Ovary (tissue), 9 donors: ENCODE measurements around the gene ADSS2. TPM values are rescaled to one million over a fixed set of nuclear protein-coding genes. Genes with fewer than 3 reads are reported as not detected.

Experiments
- DNase-seq, 5 donors: peaks; one replicate each; pipeline ENCODE4 v3.0.0-alpha.2; 2019 to 2020
- H3K27ac ChIP-seq, 2 donors: fragments of 200-600 bp; one replicate each; pipeline versions ENCODE4 v1.5.1 to v1.8.0; 2019 to 2022
- H3K27me3 ChIP-seq: fragments of 200-600 bp; one replicate; pipeline ENCODE4 v1.8.0; 2022
- H3K36me3 ChIP-seq: fragments of 200-600 bp; sonication (generic); one replicate; pipeline ENCODE4 v1.5.1; 2019
- H3K4me1 ChIP-seq: one replicate; pipeline ENCODE4 v1.8.1; 2013; ENCODE audit warnings: mild to moderate bottlenecking, moderate library complexity; ENCODE audit not compliant: insufficient read depth
- H3K4me3 ChIP-seq: fragments of 200-600 bp; sonication (generic); one replicate; pipeline ENCODE4 v1.5.1; 2017
- H3K9me3 ChIP-seq, 2 donors: fragments of 200-600 bp in 1 of 2; sonication (generic) in 1 of 2; one replicate each; pipeline versions ENCODE4 v1.5.1 to v1.8.1; 2013 to 2019; ENCODE audit warnings: mild to moderate bottlenecking in 1 of 2, moderate library complexity in 1 of 2
- EP300 ChIP-seq: sonication (generic); formaldehyde crosslinking; IDR thresholded peaks from one replicate; pipeline ENCODE4 v1.6.1; 2017; ENCODE audit warnings: antibody characterized with exemption
- POLR2A ChIP-seq: fragments of 450-650 bp; IDR thresholded peaks from one replicate; pipeline ENCODE4 v1.6.1; 2017; ENCODE audit warnings: antibody characterized with exemption, mild to moderate bottlenecking, moderate library complexity
- WGBS, 3 donors: extraction: QIAGEN DNeasy Blood & Tissue Kit in 1 of 3; methylation state at CpG; one replicate each; pipeline versions ENCODE4 v1.1.5 to v1.1.7; 2013 to 2017; 5-methylcytosine and 5-hydroxymethylcytosine counted together
- intact Hi-C, 4 donors: fragments of 100-400 bp; cut with DNase I; formaldehyde crosslinking; loops; one replicate each; pipeline versions ENCODE4 v1.11.0 to v1.15.1; 2022 to 2023
- polyA plus RNA-seq, 2 donors: library from polyadenylated mRNA; stranded (reverse); fragments of 200-250 nt in 1 of 2; fragments of 350-450 nt in 1 of 2; fragmentation: Illumina TruSeq in 1 of 2; extraction: RNeasy Lipid Tissue Mini Kit (QIAGEN cat#74804) in 1 of 2; gene quantifications; one replicate each; pipeline ENCODE4 v1.2.3, GENCODE V29; 2013 to 2014
- total RNA-seq, 7 donors: library from RNA; depleted of rRNA in 2 of 7; stranded (reverse); fragments of >200 nt in 2 of 7; fragmentation: NEBNext Ultra II Directional in 3 of 7; extraction: Animal tissue kit (Norgen Biotek cat#: 25700) in 3 of 7; gene quantifications; one replicate each; pipeline versions ENCODE4 v1.1.0 to v1.2.4, GENCODE V29; 2016 to 2023
- TF ChIP-seq, protein P1 (sequence below), 3 donors: fragments of 450-650 bp in 2 of 3; fragments of 200-600 bp in 1 of 3; IDR thresholded peaks; one replicate each; pipeline versions ENCODE4 v1.5.1 to v1.8.0; 2016 to 2022; ENCODE audit warnings: antibody characterized with exemption in 3 of 3, mild to moderate bottlenecking in 1 of 3
- donor health status: DM: no; HTN: no; CAD: no; lungs with moderate emphysema.
- donor health status: DM: no; HTN: no; CAD: no.
- donor health status: Bipolar disorder and iron deficiency.
- donor health status: DM: yes; HTN: yes; CAD: no.
- donor health status: DM: no; HTN: no; CAD: no.
- donor health status: DM: yes; HTN: yes; CAD: no.

The ADSS2 gene
- total and polyA plus RNA-seq, 9 donors: 23.6 to 44.2 (median 29.8) TPM

DNA sequence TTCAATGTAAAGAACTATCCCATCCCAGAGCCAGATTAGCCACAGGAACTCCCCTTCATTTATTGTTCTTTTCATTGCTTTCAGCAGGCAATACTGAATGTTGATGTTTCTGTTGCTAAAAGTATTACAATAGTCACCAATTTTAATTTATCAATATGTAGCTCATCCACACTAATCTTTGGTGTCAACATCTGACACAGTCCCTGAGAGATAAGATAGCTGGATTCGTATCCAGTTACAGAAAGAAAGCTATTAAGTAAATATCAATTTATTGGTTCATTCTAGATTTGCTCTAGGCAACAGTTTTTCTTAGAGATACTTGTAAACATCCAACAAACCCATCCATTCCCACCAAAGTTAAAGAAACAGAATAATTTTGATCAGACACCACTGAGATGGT, 4.7 kb downstream of the ADSS2 start:
- intact Hi-C loops: no loop called here
- no peak overlapping the region for H3K27ac ChIP-seq
- no peaks in the 10 kb centered on the region for H3K27me3 ChIP-seq
- no peaks in the 10 kb centered on the region for H3K9me3 ChIP-seq
- TF ChIP-seq, protein P1, sequence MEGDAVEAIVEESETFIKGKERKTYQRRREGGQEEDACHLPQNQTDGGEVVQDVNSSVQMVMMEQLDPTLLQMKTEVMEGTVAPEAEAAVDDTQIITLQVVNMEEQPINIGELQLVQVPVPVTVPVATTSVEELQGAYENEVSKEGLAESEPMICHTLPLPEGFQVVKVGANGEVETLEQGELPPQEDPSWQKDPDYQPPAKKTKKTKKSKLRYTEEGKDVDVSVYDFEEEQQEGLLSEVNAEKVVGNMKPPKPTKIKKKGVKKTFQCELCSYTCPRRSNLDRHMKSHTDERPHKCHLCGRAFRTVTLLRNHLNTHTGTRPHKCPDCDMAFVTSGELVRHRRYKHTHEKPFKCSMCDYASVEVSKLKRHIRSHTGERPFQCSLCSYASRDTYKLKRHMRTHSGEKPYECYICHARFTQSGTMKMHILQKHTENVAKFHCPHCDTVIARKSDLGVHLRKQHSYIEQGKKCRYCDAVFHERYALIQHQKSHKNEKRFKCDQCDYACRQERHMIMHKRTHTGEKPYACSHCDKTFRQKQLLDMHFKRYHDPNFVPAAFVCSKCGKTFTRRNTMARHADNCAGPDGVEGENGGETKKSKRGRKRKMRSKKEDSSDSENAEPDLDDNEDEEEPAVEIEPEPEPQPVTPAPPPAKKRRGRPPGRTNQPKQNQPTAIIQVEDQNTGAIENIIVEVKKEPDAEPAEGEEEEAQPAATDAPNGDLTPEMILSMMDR (IDR thresholded peaks at IDR 0.05): no peak
- TF ChIP-seq EP300 (no peak), POLR2A (no peak)
- peaks cover 12% of the 10 kb centered on the region for H3K4me1 ChIP-seq
- no peak overlapping the region for H3K4me3 ChIP-seq
- no peaks in the 10 kb centered on the region for H3K36me3 ChIP-seq
- 53 to 88% (median 59%) methylated on average over 1 of the region's 1 CpG for WGBS, 3 donors
- DNase-seq: no peak

DNA sequence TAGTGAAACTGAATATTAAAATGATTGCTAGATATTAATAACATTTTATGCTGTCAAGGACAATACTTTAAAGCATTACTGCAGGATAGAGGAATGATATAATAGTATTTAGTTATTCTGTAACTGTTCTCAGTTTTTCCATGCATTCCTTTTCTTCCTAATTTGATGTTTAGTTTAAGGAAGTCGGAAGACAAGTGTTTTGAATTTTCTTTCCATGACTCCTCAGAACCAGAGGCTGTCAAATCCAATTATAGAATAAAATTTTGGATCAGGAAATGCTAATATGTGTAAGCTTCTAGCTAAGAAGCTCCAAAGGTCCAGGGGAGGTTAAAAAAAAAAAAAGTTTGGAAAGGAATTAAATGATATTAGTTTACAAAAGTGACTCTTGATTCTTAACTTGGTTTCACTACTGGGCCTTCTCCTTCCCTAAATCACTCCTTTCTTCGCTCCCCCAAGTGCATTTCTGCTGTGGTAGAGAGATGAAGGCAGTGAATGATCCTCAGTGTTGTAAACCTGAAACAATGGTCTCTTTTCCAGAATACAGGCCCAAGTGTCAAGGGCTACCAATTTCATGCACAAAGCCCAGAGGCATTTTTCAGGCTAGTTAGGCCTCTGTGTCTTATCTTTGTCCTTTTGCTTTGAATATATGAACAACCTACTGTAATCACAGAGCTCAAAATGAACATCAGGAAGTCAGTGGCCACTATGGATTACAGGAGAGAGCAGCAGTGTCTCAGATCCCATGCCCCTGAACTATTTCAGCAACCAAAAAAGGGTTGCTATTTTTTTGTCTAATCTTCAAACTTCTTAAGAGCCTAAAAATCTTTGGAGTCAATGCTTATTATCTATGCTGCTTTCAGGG, 6.2 kb downstream of the ADSS2 start:
- Histone ChIP-seq H3K4me1 (peaks cover 12% of the 10 kb centered on the region), H3K27ac (peak overlapping the region in 1 of 2 donors; percentile 14), H3K36me3 (no peaks in the 10 kb centered on the region), H3K4me3 (no peak overlapping the region), H3K27me3 (no peaks in the 10 kb centered on the region), H3K9me3 (no peaks in the 10 kb centered on the region)
- intact Hi-C loops: no loop called here
- WGBS, 3 donors: 37 to 41% (median 37%) methylated on average over 2 of the region's 2 CpGs
- DNase-seq: no peak
- TF ChIP-seq, protein P1 (IDR thresholded peaks at IDR 0.05): no peak
- TF ChIP-seq EP300: no peak
- TF ChIP-seq POLR2A: no peak

DNA sequence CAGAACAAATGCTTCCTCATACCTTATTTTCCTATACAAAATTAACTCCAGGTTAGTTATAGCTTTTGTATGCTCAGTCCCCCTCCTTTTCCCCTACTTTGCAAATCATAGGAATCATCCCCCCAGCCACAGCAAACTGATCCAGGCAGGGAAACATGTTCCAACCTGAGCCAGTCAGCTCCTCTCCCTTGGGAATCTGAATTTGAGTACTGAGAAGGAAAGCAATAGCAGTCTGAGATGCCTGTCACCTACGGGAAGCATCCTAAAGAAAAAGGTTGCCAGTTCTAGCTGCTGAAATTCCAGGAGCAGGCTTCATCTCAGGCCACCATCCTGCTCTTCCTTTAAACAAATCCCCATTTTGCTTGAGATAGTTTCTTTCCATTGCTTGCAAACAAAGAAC, 6.9 kb downstream of the ADSS2 start:
- WGBS, 3 donors: 39 to 50% (median 44%) methylated on average over 1 of the region's 1 CpG
- H3K27ac ChIP-seq: no peak overlapping the region
- intact Hi-C loops: no loop called here

DNA sequence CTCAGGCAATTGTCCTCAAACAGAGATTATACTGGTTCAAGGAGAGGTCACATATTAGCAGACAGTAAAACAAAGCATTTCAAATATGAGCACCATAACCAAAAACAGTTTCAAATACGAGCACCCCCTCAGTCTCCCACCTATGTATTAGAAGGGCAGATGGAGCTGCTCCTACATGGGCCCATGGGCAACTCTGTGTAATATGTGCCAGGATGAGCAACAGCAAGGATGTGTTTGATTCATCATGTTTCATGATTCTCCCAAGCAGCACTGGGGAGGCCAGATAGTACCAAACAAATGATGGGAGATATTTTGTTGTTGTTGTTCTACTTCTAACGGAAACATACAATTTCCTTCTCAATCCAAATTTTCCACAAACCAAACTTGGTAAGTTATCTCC, 8.9 kb downstream of the ADSS2 start:
- H3K36me3 ChIP-seq: no peaks in the 10 kb centered on the region
- H3K4me3 ChIP-seq: no peak overlapping the region
- no peak overlapping the region for H3K27ac ChIP-seq
- no peaks in the 10 kb centered on the region for H3K9me3 ChIP-seq
- peaks cover 10% of the 10 kb centered on the region for H3K4me1 ChIP-seq
- no peaks in the 10 kb centered on the region for H3K27me3 ChIP-seq
- DNase-seq: no peak
- WGBS, 3 donors: 20 to 49% (median 36%) methylated on average over 2 of the region's 2 CpGs
- intact Hi-C loops: no loop called here
- TF ChIP-seq POLR2A: no peak
- TF ChIP-seq EP300: no peak
- TF ChIP-seq, protein P1 (IDR thresholded peaks at IDR 0.05): no peak

More for the DNA sequence above, 6.9 kb downstream of the ADSS2 start:
- no peak for TF ChIP-seq EP300
- TF ChIP-seq, protein P1 (IDR thresholded peaks at IDR 0.05): no peak
- no peak for TF ChIP-seq POLR2A
- Histone ChIP-seq H3K9me3 (no peaks in the 10 kb centered on the region), H3K4me1 (peaks cover 8% of the 10 kb centered on the region), H3K27me3 (no peaks in the 10 kb centered on the region), H3K36me3 (no peaks in the 10 kb centered on the region), H3K4me3 (no peak overlapping the region)
- DNase-seq: no peak
